H1 (cell line): ENCODE data around the gene PRKAA2. TPM values are rescaled to one million over a fixed set of nuclear protein-coding genes. Genes with fewer than 3 reads are reported as not detected.

Experiments
- CTCF ChIP-seq, 3 experiments: IDR thresholded peaks; 1 replicate in 2 of 3; 2 replicates in 1 of 3; pipeline versions ENCODE4 v1.5.1 to v1.6.1; 2011; ENCODE audit warnings: low read length in 3 of 3, mild to moderate bottlenecking in 3 of 3, inconsistent platforms in 2 of 3, low read depth in 1 of 3, moderate library complexity in 1 of 3; ENCODE audit not compliant: insufficient read depth in 1 of 3; ENCODE audit errors: control extremely low read depth in 1 of 3
- SRF ChIP-seq: IDR thresholded peaks from 2 replicates; pipeline ENCODE4 v1.6.1; 2011; ENCODE audit warnings: mild to moderate bottlenecking, low read depth, low read length, moderate library complexity
- ZNF274 ChIP-seq: IDR thresholded peaks from 2 replicates; pipeline ENCODE4 v1.7.0; 2012; ENCODE audit warnings: low read length, borderline replicate concordance; ENCODE audit errors: extremely low read depth
- polyA plus RNA-seq, 7 experiments: library from polyadenylated mRNA; depleted of rRNA in 3 of 7; stranded (reverse) in 5 of 7; unstranded in 2 of 7; fragments of >200 nt in 5 of 7; fragments of 200-250 nt in 2 of 7; gene quantifications; 1 replicate in 5 of 7; 2 replicates in 1 of 7; 4 replicates in 1 of 7; pipeline versions ENCODE4 v1.2.1 to v1.2.3, GENCODE V29; 2011 to 2013; ENCODE audit warnings: missing spikeins in 2 of 7, mixed read lengths in 2 of 7
- total RNA-seq: library from RNA; stranded (reverse); fragmentation: NEBNext Ultra II Directional; extraction: Animal tissue kit (Norgen Biotek cat#: 25700); gene quantifications from 2 replicates; pipeline ENCODE4 v1.2.1, GENCODE V29; 2021

The PRKAA2 gene
- total and polyA plus RNA-seq, 2 of the 8 experiments (the other 6 are each of a cell fraction or from before 2014, with no cell fraction given): 2.6 to 6.4 TPM

GRCh38 chr1:56728964-56729363 lies 83.8 kb downstream of the PRKAA2 start (continued):
- TF ChIP-seq CTCF (IDR thresholded peaks at IDR 0.05; ENCODE audit: control extremely low read depth in 1 of 3, insufficient read depth in 1 of 3, low read depth in 1 of 3, low read length in 3 of 3): no peak
- no peak for TF ChIP-seq ZNF274
- no peak for TF ChIP-seq SRF
